ENCODE data around the gene LRFN2.

LRFN2 gene

GRCh38 chr6:40343318-40343876, 243.8 kb downstream of the LRFN2 start:
- DNase-seq = no peak

GRCh38 chr6:40342723-40343122, 244.4 kb downstream of the LRFN2 start:
- no peak for DNase-seq

- no peak for DNase-seq
Measured at GRCh38 chr6:40341726-40342125, 245.4 kb downstream of the LRFN2 start.

Data from activated effector memory CD4-positive, alpha-beta T cell treated with Interleukin-2 at 50 U/mL for 16 hours (primary cell).